Activated CD8-positive, alpha-beta memory T cell treated with anti-CD3 and anti-CD28 coated beads for 4 hours (primary cell): ENCODE results near the gene PRL.

Experiments used
- DNase-seq, 2 donors: peaks; one replicate each; pipeline ENCODE4 v3.0.0-alpha.2; 2020; ENCODE audit warnings: low read depth in 2 of 2

PRL gene

GRCh38 chr6:22294301-22294700 is 2.5 kb downstream of the PRL start:
- DNase-seq, result no peak

GRCh38 chr6:22290045-22290444 is 6.8 kb downstream of the PRL start:
- no peak for DNase-seq

GRCh38 chr6:22288721-22289120 is 8.1 kb downstream of the PRL start:
- DNase-seq, result no peak

- DNase-seq, result no peak
These were observed 12.2 kb downstream of the PRL start for GRCh38 chr6:22284666-22285065.

- DNase-seq, result no peak
These were observed 15.3 kb downstream of the PRL start for GRCh38 chr6:22281341-22282085.

GRCh38 chr6:22279427-22279826 is 17.4 kb downstream of the PRL start:
- DNase-seq, result no peak

- DNase-seq, result no peak
These were observed 25.8 kb downstream of the PRL start for GRCh38 chr6:22271081-22271480.

- no peak for DNase-seq
These were observed 33.1 kb downstream of the PRL start for GRCh38 chr6:22263748-22264147.

GRCh38 chr6:22254886-22255285 is 42.0 kb downstream of the PRL start:
- no peak for DNase-seq

GRCh38 chr6:22253955-22254655 is 42.7 kb downstream of the PRL start:
- no peak for DNase-seq

GRCh38 chr6:22251348-22251747 is 45.5 kb downstream of the PRL start:
- no peak for DNase-seq

GRCh38 chr6:22250486-22250885 is 46.4 kb downstream of the PRL start:
- no peak for DNase-seq

GRCh38 chr6:22249711-22250350 is 47.0 kb downstream of the PRL start:
- DNase-seq, result no peak

- no peak for DNase-seq
These were observed 48.1 kb downstream of the PRL start for GRCh38 chr6:22248513-22249308.

GRCh38 chr6:22247916-22248482 is 48.8 kb downstream of the PRL start:
- DNase-seq, result no peak

- DNase-seq, result no peak
These were observed 56.8 kb downstream of the PRL start for GRCh38 chr6:22240025-22240424.

GRCh38 chr6:22239261-22239921 is 57.4 kb downstream of the PRL start:
- no peak for DNase-seq

- DNase-seq, result no peak
These were observed 58.0 kb downstream of the PRL start for GRCh38 chr6:22238861-22239260.

GRCh38 chr6:22237526-22237925 is 59.3 kb downstream of the PRL start:
- DNase-seq, result no peak
